ENCODE results near the gene GGA1. TPM values are rescaled to one million over a fixed set of nuclear protein-coding genes. Genes with fewer than 3 reads are reported as not detected.

The GGA1 gene
- total and polyA plus RNA-seq, 10 of the 15 experiments (the other 5 are each of a cell fraction or from before 2014, with no cell fraction given): 1.4 to 79.4 (median 44.4) TPM

GRCh38 chr22:37626556-37627075 is 18.0 kb downstream of the GGA1 start:
- peaks cover 14 to 17% of the 10 kb centered on the region in 2 experiments; a peak in 3 of 4 replicates for H3K36me3 ChIP-seq (ENCODE audit: control insufficient read depth in 2 of 2, insufficient read depth in 2 of 2, low read length in 1 of 2)
- 83% methylated on average over 12 of the region's 13 CpGs for WGBS (ENCODE audit: insufficient coverage, insufficient replicate concordance, low lambda C conversion rate, missing lambda C conversion rate)
- H3K4me3 ChIP-seq: no peak overlapping the region
- TF ChIP-seq RB1 (IDR thresholded peaks at IDR 0.05; ENCODE audit: borderline replicate concordance) (no peak), REST (IDR thresholded peaks at IDR 0.05; ENCODE audit: low read depth, low read length) (no peak)
- ChIA-PET RAD21 (ENCODE audit: unreplicated experiment) (interaction anchor here (0.9 to 7.1 kb wide), 9 partner anchors 8 to 54 kb away, joined by 3 to 76 read pairs (median 14); partner anchors contain the start of genes LGALS1, PDXP and SH3BP1), CTCF (interaction anchor here (0.6 to 14.9 kb wide), 8 partner anchors 7 to 397 kb away, joined by 3 to 275 read pairs (median 44); partner anchors contain the start of genes GGA1, LGALS1, NOL12 and PDXP), SMC1A (ENCODE audit: uncharacterized antibody, unreplicated experiment) (interaction anchor here (0.9 to 5.9 kb wide), 17 partner anchors 9 to 57 kb away, joined by 3 to 69 read pairs (median 5); partner anchors contain the start of genes PDXP and SH3BP1), POLR2A (interaction anchor here (0.9 to 5.0 kb wide), 12 partner anchors 7 to 218 kb away, joined by 3 to 45 read pairs (median 6); partner anchors contain the start of genes ANKRD54, GGA1, LGALS1 and SH3BP1)
- no peak for FAIRE-seq
- intact Hi-C loops (cut with micrococcal nuclease; ENCODE audit: unreplicated experiment): no loop called here
- no peak for ATAC-seq
- H2AFZ ChIP-seq (ENCODE audit: control insufficient read depth, low read depth, low read length): no peak overlapping the region
- in situ Hi-C loops (cut with MboI): loop anchor here (5.0 kb wide), 1 partner anchor 56 kb away; no protein-coding TSS in a partner anchor
- H3K27me3 ChIP-seq (replicated peaks in 1 of 2; ENCODE audit: control insufficient read depth in 2 of 2, insufficient read depth in 2 of 2, low read length in 1 of 2): no peaks in the 10 kb centered on the region
- H3K79me2 ChIP-seq (ENCODE audit: control insufficient read depth, insufficient read depth, low read length): no peaks in the 10 kb centered on the region
- H3K4me1 ChIP-seq (ENCODE audit: control insufficient read depth, insufficient read depth, low read length): peaks cover 27% of the 10 kb centered on the region
- no peaks in the 10 kb centered on the region for H4K20me1 ChIP-seq (ENCODE audit: control insufficient read depth, insufficient read depth)
- no TSS peak for BruUV-seq (replicated peaks)
- no peak for DNase-seq (ENCODE audit: low read depth, low spot score)
- no peak overlapping the region for H3K4me2 ChIP-seq (ENCODE audit: control insufficient read depth, insufficient read depth)
- no peak overlapping the region for H3K27ac ChIP-seq (ENCODE audit: control insufficient read depth, insufficient read depth)
- H3K9ac ChIP-seq (ENCODE audit: control insufficient read depth, insufficient read depth, low read length): no peak overlapping the region
- no peaks in the 10 kb centered on the region for H3K9me3 ChIP-seq (replicated peaks; ENCODE audit: control insufficient read depth, insufficient read depth, low read length)

All from GM12878 (cell line).